ENCODE results near the gene PPFIBP1.

- TF ChIP-seq MAFK (IDR thresholded peaks at IDR 0.05; ENCODE audit: low read depth, low read length) (no peak), CTCF (conservative IDR thresholded peaks at IDR 0.05; ENCODE audit: low read depth, low read length) (no peak), RFX5 (IDR thresholded peaks at IDR 0.05; ENCODE audit: low read depth, low read length) (no peak), RCOR1 (IDR thresholded peaks at IDR 0.05; ENCODE audit: insufficient replicate concordance, low read length) (no peak), POLR2A (IDR thresholded peaks at IDR 0.05; ENCODE audit: low read depth, low read length) (no peak)
These were observed 100.6 kb downstream of the PPFIBP1 start for GRCh38 chr12:27624586-27624985.

Measured in IMR-90 (cell line).